IPS DF 4.7 (cell line): ENCODE data around the gene PPEF1.

Experiments
- DNase-seq: peaks from one replicate; pipeline ENCODE4 v3.0.0-alpha.2; 2013; ENCODE audit warnings: low spot score; ENCODE audit errors: extremely low read depth

Gene PPEF1

GRCh38 chrX:18707426-18708049, at the start of gene PPEF1:
Gene PPEF1 (plus strand): TSS chrX:18707645. CDS start chrX:18707781, 136 bp downstream.
- no peak for DNase-seq

- no peak for DNase-seq
Observed at GRCh38 chrX:18661273-18661672, 46.2 kb upstream of the PPEF1 start.

- no peak for DNase-seq
Observed at GRCh38 chrX:18664947-18665346, 42.5 kb upstream of the PPEF1 start.

- no peak for DNase-seq
Observed at GRCh38 chrX:18666614-18667013, 40.8 kb upstream of the PPEF1 start.

- DNase-seq: no peak
Observed at GRCh38 chrX:18668071-18668835, 39.2 kb upstream of the PPEF1 start.

- DNase-seq: no peak
Observed at GRCh38 chrX:18672008-18672407, 35.4 kb upstream of the PPEF1 start, which contains the start of gene RS1. Gene RS1 (minus strand): TSS chrX:18672108. CDS start chrX:18672068, 40 bp downstream.

GRCh38 chrX:18674417-18674787, 33.0 kb upstream of the PPEF1 start:
- DNase-seq: no peak

- no peak for DNase-seq
Observed at GRCh38 chrX:18674788-18675735, 32.4 kb upstream of the PPEF1 start.

- no peak for DNase-seq
Observed at GRCh38 chrX:18676050-18676449, 31.4 kb upstream of the PPEF1 start.

GRCh38 chrX:18676470-18676869, 31.0 kb upstream of the PPEF1 start:
- DNase-seq: no peak

- no peak for DNase-seq
Observed at GRCh38 chrX:18677161-18677869, 30.1 kb upstream of the PPEF1 start.

- no peak for DNase-seq
Observed at GRCh38 chrX:18681996-18682395, 25.4 kb upstream of the PPEF1 start.

GRCh38 chrX:18682979-18683387, 24.5 kb upstream of the PPEF1 start:
- no peak for DNase-seq

GRCh38 chrX:18687856-18688495, 19.5 kb upstream of the PPEF1 start:
- DNase-seq: no peak

- DNase-seq: no peak
Observed at GRCh38 chrX:18691431-18691830, 16.0 kb upstream of the PPEF1 start.

GRCh38 chrX:18692541-18692940, 14.9 kb upstream of the PPEF1 start:
- no peak for DNase-seq

GRCh38 chrX:18696653-18697052, 10.8 kb upstream of the PPEF1 start:
- no peak for DNase-seq

- no peak for DNase-seq
Observed at GRCh38 chrX:18698737-18699650, 8.5 kb upstream of the PPEF1 start.

- DNase-seq: no peak
Observed at GRCh38 chrX:18701621-18702361, 5.7 kb upstream of the PPEF1 start.
